ENCODE data around the gene TRPC5OS. TPM values are rescaled to one million over a fixed set of nuclear protein-coding genes. Genes with fewer than 3 reads are reported as not detected.
A peak's percentile ranks its signal among the peaks of the same experiment; 100 is the strongest.

TRPC5OS gene
- total RNA-seq (not detected), polyA plus RNA-seq (not detected)

- Mint-ChIP-seq H3K36me3 (no peaks in the 10 kb centered on the region), H3K9me3 (peaks cover 0 to 3% (median 0%) of the 10 kb centered on the region in 7 donors), H3K27me3 (no peaks in the 10 kb centered on the region), H3K4me3 (no peak within 1 kb of the TSS), H3K27ac (peak within 1 kb of the TSS in 1 of 3 donors; percentile 23), H3K4me1 (no peaks in the 10 kb centered on the region)
- Histone ChIP-seq H3K4me3 (ENCODE audit: low read depth, low read length) (no peak within 1 kb of the TSS), H3K9me3 (ENCODE audit: control insufficient read depth in 2 of 2, low read length in 2 of 2) (no peaks in the 10 kb centered on the region), H3K27me3 (ENCODE audit: control insufficient read depth, insufficient read depth, low read length) (peaks cover 2% of the 10 kb centered on the region), H3K4me1 (ENCODE audit: control insufficient read depth, insufficient read depth, low read length, poor library complexity, severe bottlenecking) (no peaks in the 10 kb centered on the region), H3K36me3 (ENCODE audit: control insufficient read depth, insufficient read depth, low read length) (no peaks in the 10 kb centered on the region), H3K27ac (ENCODE audit: insufficient read depth, low read length, poor library complexity, severe bottlenecking) (no peak within 1 kb of the TSS)
- DNase-seq (no peak), ATAC-seq (ENCODE audit: low read depth in 2 of 2) (no peak)
Measured at GRCh38 chrX:111875881-111876280, at the start of gene TRPC5OS. Gene TRPC5OS, plus strand, starts transcription at chrX:111876181. Its CDS starts 25,669 bp downstream, at chrX:111901850.

GRCh38 chrX:111829345-111829744 is 46.6 kb upstream of the TRPC5OS start:
- Mint-ChIP-seq H3K36me3 (no peaks in the 10 kb centered on the region), H3K27me3 (no peaks in the 10 kb centered on the region), H3K9me3 (peaks cover 0 to 2% (median 0%) of the 10 kb centered on the region in 7 donors), H3K4me1 (no peaks in the 10 kb centered on the region), H3K27ac (no peak overlapping the region), H3K4me3 (no peak overlapping the region)
- no peaks in the 10 kb centered on the region for H3K9me3 ChIP-seq (ENCODE audit: control insufficient read depth in 2 of 2, low read length in 2 of 2)
- no peak for DNase-seq
- H3K4me3 ChIP-seq (ENCODE audit: low read depth, low read length) = no peak overlapping the region
- H3K27ac ChIP-seq (ENCODE audit: insufficient read depth, low read length, poor library complexity, severe bottlenecking) = no peak overlapping the region
- no peaks in the 10 kb centered on the region for H3K4me1 ChIP-seq (ENCODE audit: control insufficient read depth, insufficient read depth, low read length, poor library complexity, severe bottlenecking)
- no peak for ATAC-seq (ENCODE audit: low read depth in 2 of 2)
- no peaks in the 10 kb centered on the region for H3K27me3 ChIP-seq (ENCODE audit: control insufficient read depth, insufficient read depth, low read length)
- H3K36me3 ChIP-seq (ENCODE audit: control insufficient read depth, insufficient read depth, low read length) = no peaks in the 10 kb centered on the region

GRCh38 chrX:111830571-111830970 is 45.4 kb upstream of the TRPC5OS start:
- H3K27ac ChIP-seq (ENCODE audit: insufficient read depth, low read length, poor library complexity, severe bottlenecking) = no peak overlapping the region
- no peaks in the 10 kb centered on the region for H3K9me3 ChIP-seq (ENCODE audit: control insufficient read depth in 2 of 2, low read length in 2 of 2)
- Mint-ChIP-seq H3K27me3 (no peaks in the 10 kb centered on the region), H3K27ac (no peak overlapping the region), H3K36me3 (no peaks in the 10 kb centered on the region), H3K4me1 (no peaks in the 10 kb centered on the region), H3K4me3 (no peak overlapping the region), H3K9me3 (peaks cover 0 to 2% (median 0%) of the 10 kb centered on the region in 7 donors)
- H3K4me1 ChIP-seq (ENCODE audit: control insufficient read depth, insufficient read depth, low read length, poor library complexity, severe bottlenecking) = no peaks in the 10 kb centered on the region
- H3K27me3 ChIP-seq (ENCODE audit: control insufficient read depth, insufficient read depth, low read length) = peaks cover 2% of the 10 kb centered on the region
- no peak overlapping the region for H3K4me3 ChIP-seq (ENCODE audit: low read depth, low read length)
- no peaks in the 10 kb centered on the region for H3K36me3 ChIP-seq (ENCODE audit: control insufficient read depth, insufficient read depth, low read length)
- no peak for ATAC-seq (ENCODE audit: low read depth in 2 of 2)
- no peak for DNase-seq

- Mint-ChIP-seq H3K9me3 (peaks cover 0 to 2% (median 0%) of the 10 kb centered on the region in 7 donors), H3K27ac (no peak overlapping the region), H3K4me1 (no peaks in the 10 kb centered on the region), H3K4me3 (no peak overlapping the region), H3K27me3 (no peaks in the 10 kb centered on the region), H3K36me3 (no peaks in the 10 kb centered on the region)
- Histone ChIP-seq H3K4me3 (ENCODE audit: low read depth, low read length) (no peak overlapping the region), H3K27ac (ENCODE audit: insufficient read depth, low read length, poor library complexity, severe bottlenecking) (no peak overlapping the region), H3K27me3 (ENCODE audit: control insufficient read depth, insufficient read depth, low read length) (peaks cover 2% of the 10 kb centered on the region), H3K4me1 (ENCODE audit: control insufficient read depth, insufficient read depth, low read length, poor library complexity, severe bottlenecking) (no peaks in the 10 kb centered on the region), H3K36me3 (ENCODE audit: control insufficient read depth, insufficient read depth, low read length) (no peaks in the 10 kb centered on the region), H3K9me3 (ENCODE audit: control insufficient read depth in 2 of 2, low read length in 2 of 2) (no peaks in the 10 kb centered on the region)
- ATAC-seq (ENCODE audit: low read depth in 2 of 2) = no peak
- no peak for DNase-seq
Measured at GRCh38 chrX:111831343-111831742, 44.6 kb upstream of the TRPC5OS start.

- Mint-ChIP-seq H3K4me1 (no peaks in the 10 kb centered on the region), H3K27me3 (no peaks in the 10 kb centered on the region), H3K36me3 (no peaks in the 10 kb centered on the region), H3K4me3 (no peak overlapping the region), H3K9me3 (no peaks in the 10 kb centered on the region), H3K27ac (no peak overlapping the region)
- Histone ChIP-seq H3K4me3 (ENCODE audit: low read depth, low read length) (no peak overlapping the region), H3K9me3 (ENCODE audit: control insufficient read depth in 2 of 2, low read length in 2 of 2) (no peaks in the 10 kb centered on the region), H3K27me3 (ENCODE audit: control insufficient read depth, insufficient read depth, low read length) (peaks cover 2% of the 10 kb centered on the region), H3K36me3 (ENCODE audit: control insufficient read depth, insufficient read depth, low read length) (no peaks in the 10 kb centered on the region), H3K27ac (ENCODE audit: insufficient read depth, low read length, poor library complexity, severe bottlenecking) (no peak overlapping the region), H3K4me1 (ENCODE audit: control insufficient read depth, insufficient read depth, low read length, poor library complexity, severe bottlenecking) (no peaks in the 10 kb centered on the region)
- ATAC-seq (ENCODE audit: low read depth in 2 of 2) (no peak), DNase-seq (no peak)
Measured at GRCh38 chrX:111837197-111837596, 38.8 kb upstream of the TRPC5OS start.

GRCh38 chrX:111847491-111848133 is 28.4 kb upstream of the TRPC5OS start:
- H3K27me3 Mint-ChIP-seq = no peaks in the 10 kb centered on the region
- Histone ChIP-seq H3K9me3 (ENCODE audit: control insufficient read depth in 2 of 2, low read length in 2 of 2) (no peaks in the 10 kb centered on the region), H3K27me3 (ENCODE audit: control insufficient read depth, insufficient read depth, low read length) (no peaks in the 10 kb centered on the region), H3K4me3 (ENCODE audit: low read depth, low read length) (no peak overlapping the region), H3K36me3 (ENCODE audit: control insufficient read depth, insufficient read depth, low read length) (no peaks in the 10 kb centered on the region), H3K4me1 (ENCODE audit: control insufficient read depth, insufficient read depth, low read length, poor library complexity, severe bottlenecking) (no peaks in the 10 kb centered on the region), H3K27ac (ENCODE audit: insufficient read depth, low read length, poor library complexity, severe bottlenecking) (no peak overlapping the region)
- H3K9me3 Mint-ChIP-seq = peaks cover 0 to 5% (median 0%) of the 10 kb centered on the region in 7 donors
- ATAC-seq (ENCODE audit: low read depth in 2 of 2) = no peak
- H3K36me3 Mint-ChIP-seq = no peaks in the 10 kb centered on the region
- peak overlapping the region in 1 of 4 donors; percentile 15 for H3K4me3 Mint-ChIP-seq
- no peaks in the 10 kb centered on the region for H3K4me1 Mint-ChIP-seq
- H3K27ac Mint-ChIP-seq = no peak overlapping the region
- DNase-seq = no peak

GRCh38 chrX:111848541-111848940 is 27.4 kb upstream of the TRPC5OS start:
- Histone ChIP-seq H3K9me3 (ENCODE audit: control insufficient read depth in 2 of 2, low read length in 2 of 2) (no peaks in the 10 kb centered on the region), H3K27ac (ENCODE audit: insufficient read depth, low read length, poor library complexity, severe bottlenecking) (no peak overlapping the region), H3K27me3 (ENCODE audit: control insufficient read depth, insufficient read depth, low read length) (no peaks in the 10 kb centered on the region), H3K4me1 (ENCODE audit: control insufficient read depth, insufficient read depth, low read length, poor library complexity, severe bottlenecking) (no peaks in the 10 kb centered on the region), H3K4me3 (ENCODE audit: low read depth, low read length) (no peak overlapping the region), H3K36me3 (ENCODE audit: control insufficient read depth, insufficient read depth, low read length) (no peaks in the 10 kb centered on the region)
- H3K4me1 Mint-ChIP-seq = no peaks in the 10 kb centered on the region
- H3K9me3 Mint-ChIP-seq = peaks cover 0 to 5% (median 0%) of the 10 kb centered on the region in 7 donors
- no peaks in the 10 kb centered on the region for H3K36me3 Mint-ChIP-seq
- no peak for ATAC-seq (ENCODE audit: low read depth in 2 of 2)
- no peaks in the 10 kb centered on the region for H3K27me3 Mint-ChIP-seq
- H3K27ac Mint-ChIP-seq = no peak overlapping the region
- no peak overlapping the region for H3K4me3 Mint-ChIP-seq
- DNase-seq = no peak

- Histone ChIP-seq H3K4me3 (ENCODE audit: low read depth, low read length) (no peak overlapping the region), H3K27ac (ENCODE audit: insufficient read depth, low read length, poor library complexity, severe bottlenecking) (no peak overlapping the region), H3K4me1 (ENCODE audit: control insufficient read depth, insufficient read depth, low read length, poor library complexity, severe bottlenecking) (no peaks in the 10 kb centered on the region), H3K36me3 (ENCODE audit: control insufficient read depth, insufficient read depth, low read length) (no peaks in the 10 kb centered on the region), H3K27me3 (ENCODE audit: control insufficient read depth, insufficient read depth, low read length) (no peaks in the 10 kb centered on the region), H3K9me3 (ENCODE audit: control insufficient read depth in 2 of 2, low read length in 2 of 2) (no peaks in the 10 kb centered on the region)
- no peak for ATAC-seq (ENCODE audit: low read depth in 2 of 2)
- Mint-ChIP-seq H3K27ac (no peak overlapping the region), H3K36me3 (no peaks in the 10 kb centered on the region), H3K4me1 (no peaks in the 10 kb centered on the region), H3K27me3 (no peaks in the 10 kb centered on the region), H3K9me3 (peaks cover 0 to 1% (median 0%) of the 10 kb centered on the region in 7 donors), H3K4me3 (no peak overlapping the region)
- no peak for DNase-seq
Measured at GRCh38 chrX:111850975-111851374, 25.0 kb upstream of the TRPC5OS start.
